GM12878 (cell line): ENCODE data around the gene RBSN. TPM values are rescaled to one million over a fixed set of nuclear protein-coding genes. Genes with fewer than 3 reads are reported as not detected.

Experiments used
- ATAC-seq: fragments of 200-7000 bp; cut with Tn5 transposase; 3 replicates; pipeline ENCODE4 v1.9.1; 2020; ENCODE audit warnings: mild to moderate bottlenecking, moderate library complexity
- BruUV-seq: library from RNA; stranded (reverse); fragments of 400-500 nt; replicated peaks from 2 replicates; lab custom pipeline; 2021; lab: Mats Ljungman, UMichigan
- CTCF ChIA-PET: fragments of 300-600 bp; sonication (Branson Sonifier 250); formaldehyde crosslinking; extraction: SDS; loops from one replicate; lab custom pipeline; 2021; ENCODE audit warnings: inconsistent platforms; lab: Yijun Ruan, JAX
- POLR2A ChIA-PET: fragments of 350-600 bp; formaldehyde crosslinking; extraction: SDS; loops from one replicate; lab custom pipeline; 2021; ENCODE audit warnings: inconsistent platforms; lab: Charles Lee
- RAD21 ChIA-PET: fragments of 300-600 bp; sonication (Branson Sonifier 250); formaldehyde crosslinking; loops from one replicate; lab custom pipeline; 2023; ENCODE audit warnings: antibody characterized with exemption; ENCODE audit not compliant: unreplicated experiment; lab: Charles Lee
- SMC1A ChIA-PET: fragments of 300-600 bp; sonication (Branson Sonifier 250); formaldehyde crosslinking; loops from one replicate; lab custom pipeline; 2023; ENCODE audit not compliant: unreplicated experiment, uncharacterized antibody; lab: Charles Lee
- DNase-seq: peaks from one replicate; pipeline ENCODE4 v3.0.0-alpha.2; 2011; ENCODE audit warnings: low read depth, low spot score
- FAIRE-seq: peaks from 3 replicates; lab custom pipeline; 2011; peaks lifted over from hg19 to GRCh38; lab: Jason Lieb, UNC
- H2AFZ ChIP-seq: 2 replicates; pipeline ENCODE4 v1.6.0; 2011; ENCODE audit warnings: low read depth, low read length, control low read depth; ENCODE audit not compliant: control insufficient read depth
- H3K27ac ChIP-seq: 2 replicates; pipeline ENCODE4 v1.5.1; 2011; ENCODE audit warnings: control low read depth; ENCODE audit not compliant: control insufficient read depth, insufficient read depth
- H3K27me3 ChIP-seq, 2 experiments: replicated peaks in 1 of 2; 2 replicates each; pipeline versions ENCODE4 v1.6.0 to v1.6.1; 2011; ENCODE audit warnings: low read length in 1 of 2; ENCODE audit not compliant: control insufficient read depth in 2 of 2, insufficient read depth in 2 of 2
- H3K36me3 ChIP-seq, 2 experiments: 2 replicates each; pipeline ENCODE4 v1.5.1; 2011; ENCODE audit warnings: low read length in 1 of 2; ENCODE audit not compliant: control insufficient read depth in 2 of 2, insufficient read depth in 2 of 2
- H3K4me1 ChIP-seq: 2 replicates; pipeline ENCODE4 v1.6.1; 2011; ENCODE audit warnings: mild to moderate bottlenecking, low read length, moderate library complexity, mixed read lengths; ENCODE audit not compliant: control insufficient read depth, insufficient read depth
- H3K4me2 ChIP-seq: 2 replicates; pipeline ENCODE4 v1.6.0; 2011; ENCODE audit warnings: control low read depth; ENCODE audit not compliant: control insufficient read depth, insufficient read depth
- H3K4me3 ChIP-seq: fragments of 200-600 bp; sonication (generic); 2 replicates; pipeline ENCODE4 v1.5.1; 2016
- H3K79me2 ChIP-seq: 2 replicates; pipeline ENCODE4 v1.6.0; 2011; ENCODE audit warnings: low read length; ENCODE audit not compliant: control insufficient read depth, insufficient read depth
- H3K9ac ChIP-seq: 2 replicates; pipeline ENCODE4 v1.8.0; 2011; ENCODE audit warnings: low read length, control low read depth, mixed read lengths; ENCODE audit not compliant: control insufficient read depth, insufficient read depth
- H3K9me3 ChIP-seq: replicated peaks from 3 replicates; pipeline ENCODE4 v1.5.1; 2011; ENCODE audit warnings: mild to moderate bottlenecking, low read length; ENCODE audit not compliant: control insufficient read depth, insufficient read depth
- H4K20me1 ChIP-seq: 2 replicates; pipeline ENCODE4 v1.6.0; 2011; ENCODE audit not compliant: control insufficient read depth, insufficient read depth
- BCLAF1 ChIP-seq: fragments of 450-650 bp; IDR thresholded peaks from 2 replicates; pipeline ENCODE4 v1.6.1; 2017; ENCODE audit warnings: antibody characterized with exemption, mild to moderate bottlenecking, moderate library complexity
- CHD1 ChIP-seq: IDR thresholded peaks from 2 replicates; pipeline ENCODE4 v1.6.1; 2012; ENCODE audit warnings: low read depth, low read length, improper control_type of control experiment
- HDAC6 ChIP-seq: fragments of 200-600 bp; sonication (generic); IDR thresholded peaks from one replicate; pipeline ENCODE4 v1.8.0; 2017; ENCODE audit warnings: antibody characterized with exemption; ENCODE audit not compliant: unreplicated experiment
- HDGF ChIP-seq: fragments of 450-650 bp; IDR thresholded peaks from 2 replicates; pipeline ENCODE4 v1.6.1; 2016; ENCODE audit warnings: antibody characterized with exemption
- JUND ChIP-seq: IDR thresholded peaks from 2 replicates; pipeline ENCODE4 v1.6.1; 2012; ENCODE audit warnings: low read depth, mild to moderate bottlenecking, low read length, improper control_type of control experiment, moderate library complexity
- KAT2A ChIP-seq: conservative IDR thresholded peaks from 2 replicates; pipeline ENCODE4 v1.6.1; 2011; ENCODE audit warnings: low read depth, low read length; ENCODE audit not compliant: control insufficient read depth
- KLF5 ChIP-seq: fragments of 450-650 bp; IDR thresholded peaks from 2 replicates; pipeline ENCODE4 v1.6.1; 2014; ENCODE audit warnings: mild to moderate bottlenecking; ENCODE audit not compliant: partially characterized antibody
- LARP7 ChIP-seq: fragments of 450-650 bp; IDR thresholded peaks from 2 replicates; pipeline ENCODE4 v1.6.1; 2017; ENCODE audit warnings: mild to moderate bottlenecking
- MXI1 ChIP-seq: fragments of 150-350 bp; IDR thresholded peaks from 2 replicates; pipeline ENCODE4 v1.6.1; 2011; ENCODE audit warnings: low read depth, mild to moderate bottlenecking, inconsistent platforms, low read length, improper control_type of control experiment
- MYC ChIP-seq: IDR thresholded peaks from 2 replicates; pipeline ENCODE4 v1.6.1; 2011; ENCODE audit warnings: mild to moderate bottlenecking, low read length, moderate library complexity, inconsistent platforms; ENCODE audit not compliant: insufficient read depth, insufficient replicate concordance, insufficient read length, severe bottlenecking
- POLR2A ChIP-seq: IDR thresholded peaks from 2 replicates; pipeline ENCODE4 v1.6.1; 2011; ENCODE audit warnings: low read depth, mild to moderate bottlenecking, low read length
- RAD51 ChIP-seq: fragments of 450-650 bp; IDR thresholded peaks from 2 replicates; pipeline ENCODE4 v1.6.1; 2016; ENCODE audit warnings: moderate library complexity, mild to moderate bottlenecking, inconsistent platforms
- RB1 ChIP-seq: fragments of 450-650 bp; formaldehyde crosslinking; IDR thresholded peaks from 2 replicates; pipeline ENCODE4 v1.6.1; 2017; ENCODE audit warnings: mild to moderate bottlenecking, borderline replicate concordance
- RBBP5 ChIP-seq: fragments of 200-600 bp; sonication (generic); conservative IDR thresholded peaks from 2 replicates; pipeline ENCODE4 v1.6.1; 2016
- TCF3 ChIP-seq: IDR thresholded peaks from 2 replicates; pipeline ENCODE4 v1.6.1; 2012; ENCODE audit warnings: low read depth, mild to moderate bottlenecking, low read length, borderline replicate concordance; ENCODE audit not compliant: insufficient read depth
- TCF7 ChIP-seq: IDR thresholded peaks from 2 replicates; pipeline ENCODE4 v1.6.1; 2014; ENCODE audit warnings: antibody characterized with exemption, borderline replicate concordance
- ZBTB33 ChIP-seq: fragments of 450-650 bp; IDR thresholded peaks from 2 replicates; pipeline ENCODE4 v1.6.1; 2017; ENCODE audit warnings: mild to moderate bottlenecking
- ZNF592 ChIP-seq: fragments of 450-650 bp; IDR thresholded peaks from 2 replicates; pipeline ENCODE4 v1.6.1; 2017; ENCODE audit warnings: mild to moderate bottlenecking, moderate library complexity
- WGBS: methylation state at CpG from one replicate; pipeline ENCODE4 v1.1.6; 2016; ENCODE audit warnings: low lambda C conversion rate; ENCODE audit not compliant: insufficient replicate concordance, insufficient coverage; ENCODE audit errors: missing lambda C conversion rate; 5-methylcytosine and 5-hydroxymethylcytosine counted together
- in situ Hi-C: fragments of 300-500 bp; cut with MboI; formaldehyde crosslinking; loops from 9 replicates; pipeline ENCODE4 v1.14.3; 2018; ENCODE audit warnings: mixed read lengths
- intact Hi-C: fragments of 100-400 bp; cut with micrococcal nuclease; formaldehyde crosslinking; loops from one replicate; pipeline ENCODE4 v1.14.2; 2022; ENCODE audit not compliant: unreplicated experiment
- polyA plus RNA-seq, 11 experiments: library from polyadenylated mRNA; depleted of rRNA in 4 of 11; unstranded in 6 of 11; stranded (reverse) in 5 of 11; fragments of >200 nt; fragmentation: Nextera tagmentation in 4 of 11; fragmentation: Illumina TruSeq in 1 of 11; extraction: Ambion mirVana in 4 of 11; extraction: Trizol in 1 of 11; gene quantifications; 1 replicate in 1 of 11; 2 replicates in 10 of 11; pipeline versions ENCODE4 v1.2.1 to v1.2.3, GENCODE V29; 2011 to 2016; ENCODE audit warnings: inconsistent platforms in 2 of 11, missing spikeins in 2 of 11, low read depth in 1 of 11
- total RNA-seq, 4 experiments: library from RNA; depleted of rRNA in 3 of 4; stranded (reverse); fragments of >200 nt in 3 of 4; fragmentation: Illumina TruSeq in 1 of 4; extraction: Trizol in 1 of 4; gene quantifications; 2 replicates each; pipeline versions ENCODE4 v1.2.1 to v1.2.3, GENCODE V29; 2013 to 2021

Gene RBSN
- total and polyA plus RNA-seq, 10 of the 15 experiments (the other 5 are each of a cell fraction or from before 2014, with no cell fraction given): 2.0 to 17.5 (median 10.5) TPM

GRCh38 chr3:15032650-15033049, 66.3 kb downstream of the RBSN start:
- DNase-seq (no peak), ATAC-seq (no peak), FAIRE-seq (no peak)
- Histone ChIP-seq H3K4me2 (no peak overlapping the region), H3K4me3 (no peak overlapping the region), H3K9me3 (no peaks in the 10 kb centered on the region), H3K9ac (no peak overlapping the region), H3K36me3 (peaks cover 18 to 46% of the 10 kb centered on the region in 2 experiments), H4K20me1 (no peaks in the 10 kb centered on the region), H2AFZ (no peak overlapping the region), H3K4me1 (no peaks in the 10 kb centered on the region), H3K79me2 (no peaks in the 10 kb centered on the region), H3K27ac (no peak overlapping the region), H3K27me3 (no peaks in the 10 kb centered on the region)
- POLR2A ChIA-PET: no interaction called here
- intact Hi-C loops: no loop called here
- RAD21 ChIA-PET: no interaction called here
- no TSS peak for BruUV-seq
- SMC1A ChIA-PET: no interaction called here
- in situ Hi-C loops: no loop called here
- WGBS: 98% methylated on average over 2 of the region's 2 CpGs
- no peak for TF ChIP-seq KAT2A
- no peak for TF ChIP-seq MYC
- no peak for TF ChIP-seq BCLAF1
- no peak for TF ChIP-seq RAD51
- no peak for TF ChIP-seq KLF5
- no peak for TF ChIP-seq ZBTB33
- TF ChIP-seq ZNF592: no peak
- no peak for TF ChIP-seq HDGF
- no peak for TF ChIP-seq POLR2A
- TF ChIP-seq JUND: no peak
- TF ChIP-seq RB1: no peak
- no peak for TF ChIP-seq TCF7
- TF ChIP-seq RBBP5: no peak
- no peak for TF ChIP-seq LARP7
- no peak for TF ChIP-seq HDAC6
- TF ChIP-seq TCF3: no peak
- TF ChIP-seq CHD1: no peak
- TF ChIP-seq MXI1: no peak
- CTCF ChIA-PET: no interaction called here
